WTC11 (cell line): ENCODE measurements around the gene RYR1.

Experiments
- SP1 ChIP-seq: sonication (generic); formaldehyde crosslinking; conservative IDR thresholded peaks from 2 replicates; pipeline ENCODE4 v1.8.1; 2022; ENCODE audit warnings: missing genetic modification reagents
- ZNF232 ChIP-seq: sonication (generic); formaldehyde crosslinking; IDR thresholded peaks from 2 replicates; pipeline ENCODE4 v1.8.0; 2022; ENCODE audit warnings: mild to moderate bottlenecking, missing genetic modification reagents
- TF ChIP-seq, protein P1 (sequence below): fragments of 200-600 bp; IDR thresholded peaks from 2 replicates; pipeline ENCODE4 v1.8.0; 2022; ENCODE audit warnings: antibody characterized with exemption

GRCh38 chr19:38386971-38387549, 46.4 kb upstream of the RYR1 start:
- TF ChIP-seq SP1 (CRISPR knock-in tag) = no peak
- TF ChIP-seq, protein P1, sequence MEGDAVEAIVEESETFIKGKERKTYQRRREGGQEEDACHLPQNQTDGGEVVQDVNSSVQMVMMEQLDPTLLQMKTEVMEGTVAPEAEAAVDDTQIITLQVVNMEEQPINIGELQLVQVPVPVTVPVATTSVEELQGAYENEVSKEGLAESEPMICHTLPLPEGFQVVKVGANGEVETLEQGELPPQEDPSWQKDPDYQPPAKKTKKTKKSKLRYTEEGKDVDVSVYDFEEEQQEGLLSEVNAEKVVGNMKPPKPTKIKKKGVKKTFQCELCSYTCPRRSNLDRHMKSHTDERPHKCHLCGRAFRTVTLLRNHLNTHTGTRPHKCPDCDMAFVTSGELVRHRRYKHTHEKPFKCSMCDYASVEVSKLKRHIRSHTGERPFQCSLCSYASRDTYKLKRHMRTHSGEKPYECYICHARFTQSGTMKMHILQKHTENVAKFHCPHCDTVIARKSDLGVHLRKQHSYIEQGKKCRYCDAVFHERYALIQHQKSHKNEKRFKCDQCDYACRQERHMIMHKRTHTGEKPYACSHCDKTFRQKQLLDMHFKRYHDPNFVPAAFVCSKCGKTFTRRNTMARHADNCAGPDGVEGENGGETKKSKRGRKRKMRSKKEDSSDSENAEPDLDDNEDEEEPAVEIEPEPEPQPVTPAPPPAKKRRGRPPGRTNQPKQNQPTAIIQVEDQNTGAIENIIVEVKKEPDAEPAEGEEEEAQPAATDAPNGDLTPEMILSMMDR = no peak
- TF ChIP-seq ZNF232 = no peak
